OCI-LY3 (cell line): Measurements from ENCODE around the gene VPS13C.
A peak's percentile ranks its signal among the peaks of the same experiment; 100 is the strongest.

Experiments
- H2AFZ ChIP-seq: fragments of 200-600, 300-600 bp; shearing (Covaris generic); 2 replicates; pipeline ENCODE4 v1.6.0; 2014; ENCODE audit warnings: antibody characterized with exemption, low read depth, low read length
- H3K27ac ChIP-seq: fragments of 200-600, 300-600 bp; sonication (generic); 2 replicates; pipeline ENCODE4 v1.5.1; 2014; ENCODE audit warnings: mild to moderate bottlenecking, low read length, moderate library complexity, mixed read lengths
- H3K27me3 ChIP-seq: fragments of 200-600, 300-600 bp; sonication (generic); 2 replicates; pipeline ENCODE4 v1.6.1; 2014; ENCODE audit warnings: low read depth, low read length, mixed read lengths
- H3K36me3 ChIP-seq: fragments of 200-600, 300-600 bp; sonication (generic); replicated peaks from 2 replicates; pipeline ENCODE3; 2014; ENCODE audit warnings: low read depth, low read length, mixed read lengths
- H3K4me1 ChIP-seq: fragments of 300-600, 200-600 bp; sonication (generic); 2 replicates; pipeline ENCODE4 v1.6.1; 2014; ENCODE audit warnings: low read length, mixed read lengths
- H3K4me2 ChIP-seq: fragments of 200-600, 300-600 bp; sonication (generic); 2 replicates; pipeline ENCODE4 v1.6.1; 2014; ENCODE audit warnings: low read length, mixed read lengths
- H3K4me3 ChIP-seq: fragments of 300-600, 200-600 bp; sonication (generic); 2 replicates; pipeline ENCODE4 v1.5.1; 2014; ENCODE audit warnings: antibody characterized with exemption, mild to moderate bottlenecking, low read length, moderate library complexity
- H3K79me2 ChIP-seq: fragments of 300-600, 200-600 bp; shearing (Covaris generic); 2 replicates; pipeline ENCODE4 v1.6.1; 2014; ENCODE audit warnings: mild to moderate bottlenecking, low read length, mixed read lengths
- H3K9ac ChIP-seq: fragments of 300-600, 200-600 bp; shearing (Covaris generic); 2 replicates; pipeline ENCODE4 v1.6.0; 2014; ENCODE audit warnings: mild to moderate bottlenecking, low read length, moderate library complexity
- H3K9me3 ChIP-seq: fragments of 200-600, 300-600 bp; shearing (Covaris generic); 2 replicates; pipeline ENCODE4 v1.6.1; 2014; ENCODE audit warnings: low read length, mixed read lengths; ENCODE audit not compliant: insufficient read depth
- H4K20me1 ChIP-seq: fragments of 200-600, 300-600 bp; sonication (generic); 2 replicates; pipeline ENCODE4 v1.6.1; 2016; ENCODE audit warnings: low read length, mixed read lengths; ENCODE audit not compliant: insufficient read depth
- CTCF ChIP-seq: fragments of 200-600, 300-600 bp; sonication (generic); IDR thresholded peaks from 2 replicates; pipeline ENCODE4 v1.5.1; 2014; ENCODE audit warnings: antibody characterized with exemption, low read length, low read depth
- EZH2phosphoT487 ChIP-seq: fragments of 200-600 bp; shearing (Covaris generic); IDR thresholded peaks from 2 replicates; pipeline ENCODE4 v1.6.1; 2018; ENCODE audit warnings: antibody characterized with exemption, mixed run types, low read depth

VPS13C gene

GRCh38 chr15:62068071-62068809, 8.0 kb upstream of the VPS13C start:
- no peak overlapping the region for H2AFZ ChIP-seq
- no peak overlapping the region for H3K27ac ChIP-seq
- no peaks in the 10 kb centered on the region for H4K20me1 ChIP-seq
- TF ChIP-seq EZH2phosphoT487 (no peak), CTCF (no peak)
- H3K36me3 ChIP-seq, result no peaks in the 10 kb centered on the region
- H3K9me3 ChIP-seq, result no peaks in the 10 kb centered on the region
- H3K27me3 ChIP-seq, result peaks cover 8% of the 10 kb centered on the region; the same call in 1 of the 2 replicates
- H3K79me2 ChIP-seq, result no peaks in the 10 kb centered on the region
- peaks cover 24% of the 10 kb centered on the region for H3K4me1 ChIP-seq
- H3K4me2 ChIP-seq, result no peak overlapping the region
- no peak overlapping the region for H3K4me3 ChIP-seq
- no peak overlapping the region for H3K9ac ChIP-seq

GRCh38 chr15:62067448-62068044, 7.3 kb upstream of the VPS13C start:
- Histone ChIP-seq H3K4me2 (peak overlapping the region; percentile 86), H2AFZ (no peak overlapping the region), H3K9me3 (no peaks in the 10 kb centered on the region), H3K27me3 (peaks cover 8% of the 10 kb centered on the region; the same call in 1 of the 2 replicates), H4K20me1 (no peaks in the 10 kb centered on the region), H3K4me1 (peaks cover 24% of the 10 kb centered on the region), H3K27ac (no peak overlapping the region), H3K9ac (no peak overlapping the region), H3K4me3 (peak overlapping the region; percentile 72; the same call in 1 of the 2 replicates), H3K36me3 (no peaks in the 10 kb centered on the region), H3K79me2 (no peaks in the 10 kb centered on the region)
- TF ChIP-seq CTCF (no peak), EZH2phosphoT487 (no peak)

GRCh38 chr15:62066663-62067447, 6.6 kb upstream of the VPS13C start, which contains the start of gene C2CD4A:
Gene C2CD4A, plus strand, starts transcription at chr15:62066977. Its CDS starts 637 bp downstream, at chr15:62067614.
- Histone ChIP-seq H3K4me3 (peak within 1 kb of the TSS; percentile 72), H3K27me3 (peaks cover 10% of the 10 kb centered on the region; the same call in 1 of the 2 replicates), H3K9me3 (no peaks in the 10 kb centered on the region), H2AFZ (peak within 1 kb of the TSS; percentile 48; the same call in 1 of the 2 replicates), H3K79me2 (no peaks in the 10 kb centered on the region), H4K20me1 (no peaks in the 10 kb centered on the region), H3K27ac (no peak within 1 kb of the TSS), H3K4me1 (peaks cover 24% of the 10 kb centered on the region), H3K9ac (peak within 1 kb of the TSS; percentile 28; the same call in 1 of the 2 replicates), H3K4me2 (peak within 1 kb of the TSS; percentile 86), H3K36me3 (no peaks in the 10 kb centered on the region)
- no peak for TF ChIP-seq CTCF
- TF ChIP-seq EZH2phosphoT487, result no peak
